ENCODE results near the gene ATP9A.

Gene ATP9A

DNA sequence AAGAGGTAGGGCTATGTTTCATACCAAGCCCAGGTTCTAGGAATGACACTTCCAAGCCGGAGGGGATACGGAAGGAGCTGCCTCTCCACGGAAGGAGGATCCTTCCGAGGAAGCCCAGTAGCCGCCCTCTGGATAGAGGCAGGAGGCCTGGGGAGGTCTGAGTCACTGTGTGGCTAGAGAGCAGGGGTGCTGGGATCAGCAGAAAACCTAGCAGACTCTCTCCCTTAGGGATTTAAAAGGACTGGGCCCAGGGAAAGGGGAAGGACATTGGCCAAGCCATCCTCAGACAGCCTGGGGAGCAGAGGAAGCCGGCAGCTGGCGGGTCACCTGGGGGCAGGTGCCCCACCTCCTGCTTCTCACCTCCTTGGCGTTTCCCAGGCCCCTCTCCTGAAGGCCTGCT lies 189.1 kb downstream of the ATP9A start:
- no CpG with 5 or more reads among the region's 8 CpGs for WGBS (ENCODE audit: insufficient coverage, insufficient read length)
- Histone ChIP-seq H3K9me3 (ENCODE audit: control insufficient read depth, insufficient read depth, low read length) (no peaks in the 10 kb centered on the region), H3K4me1 (ENCODE audit: control insufficient read depth, insufficient read depth, low read length) (no peaks in the 10 kb centered on the region), H3K27me3 (ENCODE audit: control insufficient read depth, insufficient read depth, low read length) (no peaks in the 10 kb centered on the region), H3K27ac (ENCODE audit: low read length) (no peak overlapping the region), H3K36me3 (ENCODE audit: control insufficient read depth, insufficient read depth, low read length) (no peaks in the 10 kb centered on the region), H3K4me3 (ENCODE audit: low read length) (no peak overlapping the region)
- no peak for DNase-seq (ENCODE audit: low read depth, low spot score)

- Histone ChIP-seq H3K4me3 (ENCODE audit: low read length) (no peak overlapping the region), H3K27me3 (ENCODE audit: control insufficient read depth, insufficient read depth, low read length) (no peaks in the 10 kb centered on the region), H3K36me3 (ENCODE audit: control insufficient read depth, insufficient read depth, low read length) (no peaks in the 10 kb centered on the region), H3K9me3 (ENCODE audit: control insufficient read depth, insufficient read depth, low read length) (no peaks in the 10 kb centered on the region), H3K27ac (ENCODE audit: low read length) (no peak overlapping the region), H3K4me1 (ENCODE audit: control insufficient read depth, insufficient read depth, low read length) (no peaks in the 10 kb centered on the region)
- no peak for DNase-seq (ENCODE audit: low read depth, low spot score)
- no CpG with 5 or more reads among the region's 2 CpGs for WGBS (ENCODE audit: insufficient coverage, insufficient read length)
Observed at GRCh38 chr20:51578145-51578459, 190.1 kb downstream of the ATP9A start.

DNA sequence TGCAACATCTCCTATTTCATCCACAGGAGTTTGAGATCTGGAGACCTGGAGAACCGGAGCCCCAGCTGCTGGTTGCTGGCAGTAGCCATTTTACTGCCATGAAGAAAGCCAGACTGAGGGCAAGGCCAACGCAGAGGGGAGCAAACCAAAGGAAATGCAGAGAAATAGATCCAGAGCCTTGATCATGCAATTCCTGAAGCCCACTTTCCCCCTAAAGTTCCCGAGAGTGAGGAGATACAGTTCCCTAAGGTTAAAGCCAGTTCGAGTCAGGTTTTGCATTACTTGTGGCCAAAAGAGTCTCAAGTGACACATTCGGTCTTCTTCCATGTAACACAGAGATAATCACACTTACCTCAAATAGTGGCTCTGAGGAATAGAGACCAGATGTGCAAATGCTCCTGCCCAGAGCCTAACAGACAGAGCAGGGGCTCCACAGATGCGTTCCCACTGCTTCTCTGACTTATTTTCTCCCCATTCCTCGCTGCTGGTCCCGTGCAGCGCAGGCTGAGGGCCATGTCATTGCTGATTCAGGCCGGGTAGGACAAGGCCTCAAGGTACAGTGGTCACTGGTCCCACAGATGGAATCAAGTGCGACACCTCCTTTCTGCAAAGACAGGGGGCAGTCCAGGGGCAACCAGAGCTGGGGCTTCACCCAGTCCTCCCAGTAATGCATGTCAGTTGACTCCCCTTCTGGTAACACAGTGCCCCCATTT lies 190.6 kb downstream of the ATP9A start:
- H3K27ac ChIP-seq (ENCODE audit: low read length), result no peak overlapping the region
- no CpG with 5 or more reads among the region's 11 CpGs for WGBS (ENCODE audit: insufficient coverage, insufficient read length)

GRCh38 chr20:51575486-51575885 lies 192.7 kb downstream of the ATP9A start:
- H3K4me1 ChIP-seq (ENCODE audit: control insufficient read depth, insufficient read depth, low read length), result no peaks in the 10 kb centered on the region
- no peak overlapping the region for H3K4me3 ChIP-seq (ENCODE audit: low read length)
- WGBS (ENCODE audit: insufficient coverage, insufficient read length), result no CpG with 5 or more reads among the region's 3 CpGs
- no peaks in the 10 kb centered on the region for H3K9me3 ChIP-seq (ENCODE audit: control insufficient read depth, insufficient read depth, low read length)
- DNase-seq (ENCODE audit: low read depth, low spot score), result no peak
- no peak overlapping the region for H3K27ac ChIP-seq (ENCODE audit: low read length)
- no peaks in the 10 kb centered on the region for H3K36me3 ChIP-seq (ENCODE audit: control insufficient read depth, insufficient read depth, low read length)
- no peaks in the 10 kb centered on the region for H3K27me3 ChIP-seq (ENCODE audit: control insufficient read depth, insufficient read depth, low read length)

More for the DNA sequence above, 190.6 kb downstream of the ATP9A start:
- DNase-seq (ENCODE audit: low read depth, low spot score), result no peak
- Histone ChIP-seq H3K4me3 (ENCODE audit: low read length) (no peak overlapping the region), H3K4me1 (ENCODE audit: control insufficient read depth, insufficient read depth, low read length) (no peaks in the 10 kb centered on the region), H3K27me3 (ENCODE audit: control insufficient read depth, insufficient read depth, low read length) (no peaks in the 10 kb centered on the region), H3K9me3 (ENCODE audit: control insufficient read depth, insufficient read depth, low read length) (no peaks in the 10 kb centered on the region), H3K36me3 (ENCODE audit: control insufficient read depth, insufficient read depth, low read length) (no peaks in the 10 kb centered on the region)

DNA sequence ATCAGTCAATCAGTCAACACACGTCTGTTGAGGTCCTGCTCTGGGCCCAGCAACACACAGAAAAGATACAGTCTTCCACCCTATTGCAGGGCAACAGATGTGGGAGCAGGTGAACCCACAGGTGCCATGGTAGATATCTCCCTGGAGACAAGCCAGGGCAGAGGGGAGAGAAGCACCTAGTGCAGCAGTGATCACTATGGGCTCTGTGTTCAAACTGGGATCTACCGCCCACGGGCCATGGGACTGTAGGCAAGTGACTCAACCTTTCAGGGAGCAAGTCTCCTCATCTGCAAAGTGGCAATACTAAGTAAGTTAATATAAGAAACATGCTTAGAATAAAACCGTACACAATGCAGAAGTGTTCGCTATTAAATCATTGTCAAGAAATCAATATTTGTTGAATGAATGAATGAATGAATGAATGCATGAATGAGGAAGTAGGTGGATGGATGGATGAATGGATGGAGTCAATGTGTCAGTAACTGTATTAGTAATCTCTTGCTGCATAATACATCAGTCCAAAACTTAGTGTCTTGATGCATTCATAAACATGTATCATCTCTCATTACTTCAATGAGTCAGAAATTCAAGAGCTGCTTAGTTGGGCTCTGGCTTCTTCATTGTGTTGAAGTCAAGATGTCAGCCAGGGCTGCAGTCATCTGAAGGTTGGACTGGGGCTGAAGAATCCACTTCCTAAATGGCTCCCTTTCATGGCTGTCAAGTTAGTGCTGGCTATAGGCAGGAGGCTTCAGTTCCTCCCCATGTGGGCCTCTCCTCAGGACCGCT lies 193.7 kb downstream of the ATP9A start:
- H3K36me3 ChIP-seq (ENCODE audit: control insufficient read depth, insufficient read depth, low read length), result no peaks in the 10 kb centered on the region
- WGBS (ENCODE audit: insufficient coverage, insufficient read length), result no CpG with 5 or more reads among the region's 6 CpGs
- H3K4me1 ChIP-seq (ENCODE audit: control insufficient read depth, insufficient read depth, low read length), result no peaks in the 10 kb centered on the region

DNA sequence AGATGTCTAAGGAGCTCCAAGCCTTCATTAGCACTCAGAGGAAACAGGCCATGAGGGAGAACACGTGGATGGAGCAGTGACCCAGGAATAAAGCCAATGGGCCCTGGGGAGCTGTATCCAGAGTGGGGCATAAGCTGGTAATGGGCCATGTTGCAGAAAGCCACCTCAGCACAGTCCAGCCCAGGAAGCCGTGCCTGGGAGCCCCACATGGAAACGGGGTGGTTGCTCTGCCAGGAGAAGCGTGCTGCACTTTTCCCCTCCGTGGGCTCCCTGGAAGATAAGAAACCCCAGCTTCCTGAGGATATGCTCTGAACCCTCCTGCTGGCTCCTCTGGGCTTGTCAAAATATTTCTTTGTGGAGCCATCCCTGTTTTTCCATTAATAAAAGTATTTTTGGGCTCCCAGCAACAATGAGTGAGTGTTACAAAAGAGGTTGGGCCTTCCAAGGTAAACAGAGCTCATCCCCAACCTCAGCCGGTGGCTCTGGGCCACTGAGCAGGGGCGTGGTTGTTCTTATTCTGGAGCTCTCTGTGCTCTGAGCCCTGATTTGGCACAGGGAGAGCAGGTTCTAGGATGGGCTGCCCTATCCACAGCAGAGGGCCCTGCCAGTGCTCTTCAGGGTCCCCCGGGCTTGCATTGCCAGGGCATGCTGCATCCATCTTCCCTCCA lies 194.5 kb downstream of the ATP9A start:
- no CpG with 5 or more reads among the region's 8 CpGs for WGBS (ENCODE audit: insufficient coverage, insufficient read length)
- no peaks in the 10 kb centered on the region for H3K9me3 ChIP-seq (ENCODE audit: control insufficient read depth, insufficient read depth, low read length)
- no peak overlapping the region for H3K4me3 ChIP-seq (ENCODE audit: low read length)
- no peaks in the 10 kb centered on the region for H3K27me3 ChIP-seq (ENCODE audit: control insufficient read depth, insufficient read depth, low read length)
- DNase-seq (ENCODE audit: low read depth, low spot score), result no peak
- H3K4me1 ChIP-seq (ENCODE audit: control insufficient read depth, insufficient read depth, low read length), result no peaks in the 10 kb centered on the region
- H3K36me3 ChIP-seq (ENCODE audit: control insufficient read depth, insufficient read depth, low read length), result no peaks in the 10 kb centered on the region
- no peak overlapping the region for H3K27ac ChIP-seq (ENCODE audit: low read length)

More for the DNA sequence above, 193.7 kb downstream of the ATP9A start:
- H3K27ac ChIP-seq (ENCODE audit: low read length), result no peak overlapping the region
- no peaks in the 10 kb centered on the region for H3K27me3 ChIP-seq (ENCODE audit: control insufficient read depth, insufficient read depth, low read length)
- no peak for DNase-seq (ENCODE audit: low read depth, low spot score)
- H3K4me3 ChIP-seq (ENCODE audit: low read length), result no peak overlapping the region
- no peaks in the 10 kb centered on the region for H3K9me3 ChIP-seq (ENCODE audit: control insufficient read depth, insufficient read depth, low read length)

GRCh38 chr20:51571460-51571794 lies 196.8 kb downstream of the ATP9A start:
- DNase-seq (ENCODE audit: low read depth, low spot score), result no peak
- H3K9me3 ChIP-seq (ENCODE audit: control insufficient read depth, insufficient read depth, low read length), result no peaks in the 10 kb centered on the region
- H3K27me3 ChIP-seq (ENCODE audit: control insufficient read depth, insufficient read depth, low read length), result no peaks in the 10 kb centered on the region
- H3K4me3 ChIP-seq (ENCODE audit: low read length), result no peak overlapping the region
- H3K36me3 ChIP-seq (ENCODE audit: control insufficient read depth, insufficient read depth, low read length), result no peaks in the 10 kb centered on the region
- H3K4me1 ChIP-seq (ENCODE audit: control insufficient read depth, insufficient read depth, low read length), result no peaks in the 10 kb centered on the region
- H3K27ac ChIP-seq (ENCODE audit: low read length), result no peak overlapping the region
- WGBS (ENCODE audit: insufficient coverage, insufficient read length), result no CpG with 5 or more reads among the region's 4 CpGs

DNA sequence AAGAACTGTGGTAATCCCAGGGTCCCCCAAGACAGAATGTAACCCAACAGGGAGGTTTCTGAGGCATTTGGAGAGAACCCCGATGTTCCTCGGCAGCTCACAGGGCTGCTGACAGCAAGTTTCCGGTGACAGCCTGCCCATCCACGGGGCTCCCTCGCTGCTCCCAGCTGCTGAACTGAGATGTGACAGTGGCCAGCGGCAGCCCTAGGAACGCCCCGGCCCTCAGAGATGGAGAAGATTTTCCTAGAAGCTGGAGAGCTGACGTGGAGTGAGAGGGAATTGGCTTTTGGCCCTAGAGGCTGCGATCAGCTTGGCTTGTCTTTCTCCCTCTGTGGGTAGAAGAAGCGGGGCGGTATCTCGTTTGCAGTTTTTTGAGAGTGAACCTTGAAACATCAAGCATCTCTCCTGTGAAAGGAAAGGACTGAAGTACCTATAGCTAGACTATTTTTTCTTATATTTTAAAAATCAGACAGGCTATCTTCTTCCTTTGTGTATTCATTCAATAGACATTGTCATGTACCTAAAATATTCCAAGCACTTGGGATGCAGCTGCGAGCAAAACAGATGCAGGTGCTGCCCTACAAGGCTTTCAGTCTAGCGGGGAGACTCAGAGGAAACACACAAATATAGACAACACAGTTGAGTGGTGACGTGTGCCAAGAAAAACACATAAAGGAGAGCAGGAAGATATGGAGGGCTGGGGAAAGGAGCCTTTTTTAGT lies 197.3 kb downstream of the ATP9A start:
- Histone ChIP-seq H3K27me3 (ENCODE audit: control insufficient read depth, insufficient read depth, low read length) (no peaks in the 10 kb centered on the region), H3K36me3 (ENCODE audit: control insufficient read depth, insufficient read depth, low read length) (no peaks in the 10 kb centered on the region), H3K27ac (ENCODE audit: low read length) (no peak overlapping the region), H3K4me1 (ENCODE audit: control insufficient read depth, insufficient read depth, low read length) (no peaks in the 10 kb centered on the region), H3K9me3 (ENCODE audit: control insufficient read depth, insufficient read depth, low read length) (no peaks in the 10 kb centered on the region), H3K4me3 (ENCODE audit: low read length) (no peak overlapping the region)
- no CpG with 5 or more reads among the region's 16 CpGs for WGBS (ENCODE audit: insufficient coverage, insufficient read length)
- no peak for DNase-seq (ENCODE audit: low read depth, low spot score)

GRCh38 chr20:51569815-51570738 lies 198.1 kb downstream of the ATP9A start:
- no peak for DNase-seq (ENCODE audit: low read depth, low spot score)
- no peak overlapping the region for H3K27ac ChIP-seq (ENCODE audit: low read length)
- no peaks in the 10 kb centered on the region for H3K36me3 ChIP-seq (ENCODE audit: control insufficient read depth, insufficient read depth, low read length)
- H3K4me3 ChIP-seq (ENCODE audit: low read length), result no peak overlapping the region
- no peaks in the 10 kb centered on the region for H3K4me1 ChIP-seq (ENCODE audit: control insufficient read depth, insufficient read depth, low read length)
- H3K9me3 ChIP-seq (ENCODE audit: control insufficient read depth, insufficient read depth, low read length), result no peaks in the 10 kb centered on the region
- no peaks in the 10 kb centered on the region for H3K27me3 ChIP-seq (ENCODE audit: control insufficient read depth, insufficient read depth, low read length)
- 100% methylated on average over 1 of the region's 25 CpGs for WGBS (ENCODE audit: insufficient coverage, insufficient read length)

Data from iPS DF 6.9 (cell line).